ENCODE measurements around the gene RRM1. TPM values are rescaled to one million over a fixed set of nuclear protein-coding genes. Genes with fewer than 3 reads are reported as not detected.

The RRM1 gene
- total RNA-seq, 1 experiment from 2014 or later = 88.8 TPM

DNA sequence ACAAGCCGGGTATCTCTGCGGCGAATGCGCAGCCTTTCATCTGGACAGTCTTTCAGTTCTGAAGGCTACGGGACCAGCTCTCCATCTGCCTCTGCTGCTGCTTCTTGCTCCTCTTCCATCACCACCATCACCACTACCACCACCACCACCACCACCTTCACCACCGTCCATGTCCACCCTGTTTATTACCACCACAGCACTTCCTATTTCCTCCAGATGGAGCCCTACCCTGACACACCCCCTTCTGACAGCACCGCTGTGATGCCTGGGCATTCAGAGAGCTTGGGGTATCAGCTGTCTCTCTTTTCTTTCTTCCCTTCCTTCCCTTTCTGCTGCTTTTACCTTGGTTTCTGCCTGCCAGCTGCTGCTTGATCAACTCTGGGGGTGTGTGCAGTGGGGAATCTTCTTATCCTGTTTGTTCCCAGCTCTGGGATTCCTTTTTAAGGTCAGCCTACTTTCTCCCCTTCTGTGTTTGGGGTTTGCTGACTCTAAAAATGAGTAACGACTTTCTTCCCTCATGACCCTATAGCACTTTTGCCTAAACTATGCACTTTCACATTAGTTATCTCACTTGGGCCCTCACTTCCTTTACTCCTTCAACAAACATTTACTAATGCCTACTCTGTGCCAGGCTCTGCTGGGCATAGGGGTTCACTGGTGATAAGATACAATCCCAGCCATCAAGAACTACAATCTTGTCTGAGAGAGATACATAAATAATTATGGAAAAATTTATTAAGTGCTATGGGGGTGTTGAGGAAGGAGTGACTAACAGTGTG is 7.8 kb upstream of the RRM1 start (continued):
- TF ChIP-seq, protein P1, sequence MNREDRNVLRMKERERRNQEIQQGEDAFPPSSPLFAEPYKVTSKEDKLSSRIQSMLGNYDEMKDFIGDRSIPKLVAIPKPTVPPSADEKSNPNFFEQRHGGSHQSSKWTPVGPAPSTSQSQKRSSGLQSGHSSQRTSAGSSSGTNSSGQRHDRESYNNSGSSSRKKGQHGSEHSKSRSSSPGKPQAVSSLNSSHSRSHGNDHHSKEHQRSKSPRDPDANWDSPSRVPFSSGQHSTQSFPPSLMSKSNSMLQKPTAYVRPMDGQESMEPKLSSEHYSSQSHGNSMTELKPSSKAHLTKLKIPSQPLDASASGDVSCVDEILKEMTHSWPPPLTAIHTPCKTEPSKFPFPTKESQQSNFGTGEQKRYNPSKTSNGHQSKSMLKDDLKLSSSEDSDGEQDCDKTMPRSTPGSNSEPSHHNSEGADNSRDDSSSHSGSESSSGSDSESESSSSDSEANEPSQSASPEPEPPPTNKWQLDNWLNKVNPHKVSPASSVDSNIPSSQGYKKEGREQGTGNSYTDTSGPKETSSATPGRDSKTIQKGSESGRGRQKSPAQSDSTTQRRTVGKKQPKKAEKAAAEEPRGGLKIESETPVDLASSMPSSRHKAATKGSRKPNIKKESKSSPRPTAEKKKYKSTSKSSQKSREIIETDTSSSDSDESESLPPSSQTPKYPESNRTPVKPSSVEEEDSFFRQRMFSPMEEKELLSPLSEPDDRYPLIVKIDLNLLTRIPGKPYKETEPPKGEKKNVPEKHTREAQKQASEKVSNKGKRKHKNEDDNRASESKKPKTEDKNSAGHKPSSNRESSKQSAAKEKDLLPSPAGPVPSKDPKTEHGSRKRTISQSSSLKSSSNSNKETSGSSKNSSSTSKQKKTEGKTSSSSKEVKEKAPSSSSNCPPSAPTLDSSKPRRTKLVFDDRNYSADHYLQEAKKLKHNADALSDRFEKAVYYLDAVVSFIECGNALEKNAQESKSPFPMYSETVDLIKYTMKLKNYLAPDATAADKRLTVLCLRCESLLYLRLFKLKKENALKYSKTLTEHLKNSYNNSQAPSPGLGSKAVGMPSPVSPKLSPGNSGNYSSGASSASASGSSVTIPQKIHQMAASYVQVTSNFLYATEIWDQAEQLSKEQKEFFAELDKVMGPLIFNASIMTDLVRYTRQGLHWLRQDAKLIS (CRISPR knock-in tag; IDR thresholded peaks at IDR 0.05; ENCODE audit: borderline replicate concordance) = no peak
- TF ChIP-seq, protein P2, sequence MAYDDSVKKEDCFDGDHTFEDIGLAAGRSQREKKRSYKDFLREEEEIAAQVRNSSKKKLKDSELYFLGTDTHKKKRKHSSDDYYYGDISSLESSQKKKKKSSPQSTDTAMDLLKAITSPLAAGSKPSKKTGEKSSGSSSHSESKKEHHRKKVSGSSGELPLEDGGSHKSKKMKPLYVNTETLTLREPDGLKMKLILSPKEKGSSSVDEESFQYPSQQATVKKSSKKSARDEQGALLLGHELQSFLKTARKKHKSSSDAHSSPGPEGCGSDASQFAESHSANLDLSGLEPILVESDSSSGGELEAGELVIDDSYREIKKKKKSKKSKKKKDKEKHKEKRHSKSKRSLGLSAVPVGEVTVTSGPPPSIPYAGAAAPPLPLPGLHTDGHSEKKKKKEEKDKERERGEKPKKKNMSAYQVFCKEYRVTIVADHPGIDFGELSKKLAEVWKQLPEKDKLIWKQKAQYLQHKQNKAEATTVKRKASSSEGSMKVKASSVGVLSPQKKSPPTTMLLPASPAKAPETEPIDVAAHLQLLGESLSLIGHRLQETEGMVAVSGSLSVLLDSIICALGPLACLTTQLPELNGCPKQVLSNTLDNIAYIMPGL (CRISPR knock-in tag; IDR thresholded peaks at IDR 0.05) = no peak
- TF ChIP-seq NFE2L1 (CRISPR knock-in tag; IDR thresholded peaks at IDR 0.05) = no peak
- no peak for TF ChIP-seq ZNF263 (CRISPR knock-in tag; IDR thresholded peaks at IDR 0.05; ENCODE audit: low read depth)
- no peak for TF ChIP-seq GTF2I (CRISPR knock-in tag; conservative IDR thresholded peaks at IDR 0.05)
- no peak for TF ChIP-seq IRF2 (CRISPR knock-in tag; IDR thresholded peaks at IDR 0.05; ENCODE audit: borderline replicate concordance, low read depth)
- TF ChIP-seq SMAD4 (CRISPR knock-in tag; IDR thresholded peaks at IDR 0.05) = no peak
- TF ChIP-seq, protein P3, sequence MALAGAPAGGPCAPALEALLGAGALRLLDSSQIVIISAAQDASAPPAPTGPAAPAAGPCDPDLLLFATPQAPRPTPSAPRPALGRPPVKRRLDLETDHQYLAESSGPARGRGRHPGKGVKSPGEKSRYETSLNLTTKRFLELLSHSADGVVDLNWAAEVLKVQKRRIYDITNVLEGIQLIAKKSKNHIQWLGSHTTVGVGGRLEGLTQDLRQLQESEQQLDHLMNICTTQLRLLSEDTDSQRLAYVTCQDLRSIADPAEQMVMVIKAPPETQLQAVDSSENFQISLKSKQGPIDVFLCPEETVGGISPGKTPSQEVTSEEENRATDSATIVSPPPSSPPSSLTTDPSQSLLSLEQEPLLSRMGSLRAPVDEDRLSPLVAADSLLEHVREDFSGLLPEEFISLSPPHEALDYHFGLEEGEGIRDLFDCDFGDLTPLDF (CRISPR knock-in tag; IDR thresholded peaks at IDR 0.05) = no peak
- TF ChIP-seq PRRX2 (CRISPR knock-in tag; IDR thresholded peaks at IDR 0.05) = no peak
- TF ChIP-seq CREM (CRISPR knock-in tag; IDR thresholded peaks at IDR 0.05) = no peak

DNA sequence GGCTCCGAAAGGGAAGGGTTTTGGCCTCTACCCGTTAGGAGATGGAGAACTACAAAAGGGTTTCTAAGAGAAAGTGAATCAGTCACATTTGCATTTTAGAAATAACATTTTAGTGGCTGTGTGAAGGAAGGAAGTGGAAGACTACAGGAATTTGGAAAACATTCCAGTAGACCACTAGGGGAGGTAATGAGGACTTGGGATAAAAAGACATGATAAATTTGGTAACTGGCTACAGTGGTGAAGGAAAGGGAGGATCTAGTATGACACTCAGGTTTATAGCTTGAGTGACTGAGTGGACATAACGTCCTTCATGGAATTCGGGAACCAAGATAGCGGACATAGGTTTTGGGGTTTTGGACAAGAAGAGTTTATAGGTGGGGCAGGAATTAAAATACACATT is 7.0 kb upstream of the RRM1 start:
- Mint-ChIP-seq H3K27ac (no peak overlapping the region), H3K9me3 (no peaks in the 10 kb centered on the region), H3K36me3 (no peaks in the 10 kb centered on the region), H3K4me3 (no peak overlapping the region), H3K27me3 (ENCODE audit: low read depth) (no peaks in the 10 kb centered on the region), H3K4me1 (peaks cover 12% of the 10 kb centered on the region)
- ChIA-PET POLR2A (no interaction called here), CTCF (interaction anchor here (0.5 to 1.1 kb wide), 3 partner anchors 14 to 311 kb away, joined by 3 to 7 read pairs (median 3); no protein-coding TSS in a partner anchor)
- DNase-seq (ENCODE audit: low spot score) (no peak), ATAC-seq (peak; percentile 39)
- TF ChIP-seq ZNF138 (CRISPR knock-in tag; conservative IDR thresholded peaks at IDR 0.05) (no peak), NR1H2 (CRISPR knock-in tag; IDR thresholded peaks at IDR 0.05) (no peak), ZNF396 (CRISPR knock-in tag; IDR thresholded peaks at IDR 0.05; ENCODE audit: borderline replicate concordance) (no peak), ZNF121 (CRISPR knock-in tag; IDR thresholded peaks at IDR 0.05) (no peak), SOX15 (CRISPR knock-in tag; IDR thresholded peaks at IDR 0.05) (no peak), NFE2L1 (CRISPR knock-in tag; IDR thresholded peaks at IDR 0.05) (no peak), ZBTB21 (CRISPR knock-in tag; IDR thresholded peaks at IDR 0.05; ENCODE audit: borderline replicate concordance) (no peak), NFYB (CRISPR knock-in tag; conservative IDR thresholded peaks at IDR 0.05; ENCODE audit: low read depth) (no peak), ESRRA (CRISPR knock-in tag; IDR thresholded peaks at IDR 0.05; ENCODE audit: borderline replicate concordance) (no peak), MXD4 (CRISPR knock-in tag; IDR thresholded peaks at IDR 0.05; ENCODE audit: borderline replicate concordance) (no peak), CREM (CRISPR knock-in tag; IDR thresholded peaks at IDR 0.05) (no peak), IRF2 (CRISPR knock-in tag; IDR thresholded peaks at IDR 0.05; ENCODE audit: borderline replicate concordance, low read depth) (no peak), GRHL2 (CRISPR knock-in tag; IDR thresholded peaks at IDR 0.05; ENCODE audit: insufficient replicate concordance, severe bottlenecking) (no peak)
- TF ChIP-seq, protein P4, sequence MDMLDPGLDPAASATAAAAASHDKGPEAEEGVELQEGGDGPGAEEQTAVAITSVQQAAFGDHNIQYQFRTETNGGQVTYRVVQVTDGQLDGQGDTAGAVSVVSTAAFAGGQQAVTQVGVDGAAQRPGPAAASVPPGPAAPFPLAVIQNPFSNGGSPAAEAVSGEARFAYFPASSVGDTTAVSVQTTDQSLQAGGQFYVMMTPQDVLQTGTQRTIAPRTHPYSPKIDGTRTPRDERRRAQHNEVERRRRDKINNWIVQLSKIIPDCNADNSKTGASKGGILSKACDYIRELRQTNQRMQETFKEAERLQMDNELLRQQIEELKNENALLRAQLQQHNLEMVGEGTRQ (CRISPR knock-in tag; IDR thresholded peaks at IDR 0.05) = no peak
- TF ChIP-seq, protein P5, sequence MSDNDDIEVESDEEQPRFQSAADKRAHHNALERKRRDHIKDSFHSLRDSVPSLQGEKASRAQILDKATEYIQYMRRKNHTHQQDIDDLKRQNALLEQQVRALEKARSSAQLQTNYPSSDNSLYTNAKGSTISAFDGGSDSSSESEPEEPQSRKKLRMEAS (CRISPR knock-in tag; IDR thresholded peaks at IDR 0.05) = no peak
- TF ChIP-seq, protein P6, sequence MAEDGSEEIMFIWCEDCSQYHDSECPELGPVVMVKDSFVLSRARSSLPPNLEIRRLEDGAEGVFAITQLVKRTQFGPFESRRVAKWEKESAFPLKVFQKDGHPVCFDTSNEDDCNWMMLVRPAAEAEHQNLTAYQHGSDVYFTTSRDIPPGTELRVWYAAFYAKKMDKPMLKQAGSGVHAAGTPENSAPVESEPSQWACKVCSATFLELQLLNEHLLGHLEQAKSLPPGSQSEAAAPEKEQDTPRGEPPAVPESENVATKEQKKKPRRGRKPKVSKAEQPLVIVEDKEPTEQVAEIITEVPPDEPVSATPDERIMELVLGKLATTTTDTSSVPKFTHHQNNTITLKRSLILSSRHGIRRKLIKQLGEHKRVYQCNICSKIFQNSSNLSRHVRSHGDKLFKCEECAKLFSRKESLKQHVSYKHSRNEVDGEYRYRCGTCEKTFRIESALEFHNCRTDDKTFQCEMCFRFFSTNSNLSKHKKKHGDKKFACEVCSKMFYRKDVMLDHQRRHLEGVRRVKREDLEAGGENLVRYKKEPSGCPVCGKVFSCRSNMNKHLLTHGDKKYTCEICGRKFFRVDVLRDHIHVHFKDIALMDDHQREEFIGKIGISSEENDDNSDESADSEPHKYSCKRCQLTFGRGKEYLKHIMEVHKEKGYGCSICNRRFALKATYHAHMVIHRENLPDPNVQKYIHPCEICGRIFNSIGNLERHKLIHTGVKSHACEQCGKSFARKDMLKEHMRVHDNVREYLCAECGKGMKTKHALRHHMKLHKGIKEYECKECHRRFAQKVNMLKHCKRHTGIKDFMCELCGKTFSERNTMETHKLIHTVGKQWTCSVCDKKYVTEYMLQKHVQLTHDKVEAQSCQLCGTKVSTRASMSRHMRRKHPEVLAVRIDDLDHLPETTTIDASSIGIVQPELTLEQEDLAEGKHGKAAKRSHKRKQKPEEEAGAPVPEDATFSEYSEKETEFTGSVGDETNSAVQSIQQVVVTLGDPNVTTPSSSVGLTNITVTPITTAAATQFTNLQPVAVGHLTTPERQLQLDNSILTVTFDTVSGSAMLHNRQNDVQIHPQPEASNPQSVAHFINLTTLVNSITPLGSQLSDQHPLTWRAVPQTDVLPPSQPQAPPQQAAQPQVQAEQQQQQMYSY (CRISPR knock-in tag; IDR thresholded peaks at IDR 0.05) = no peak

All from WTC11 (cell line).